ENCODE measurements around the gene P3H2. TPM values are rescaled to one million over a fixed set of nuclear protein-coding genes. Genes with fewer than 3 reads are reported as not detected.

Gene P3H2
- total RNA-seq, 4 donors from 2014 or later = 0.85 to 6.8 (median 4.8) TPM

DNA sequence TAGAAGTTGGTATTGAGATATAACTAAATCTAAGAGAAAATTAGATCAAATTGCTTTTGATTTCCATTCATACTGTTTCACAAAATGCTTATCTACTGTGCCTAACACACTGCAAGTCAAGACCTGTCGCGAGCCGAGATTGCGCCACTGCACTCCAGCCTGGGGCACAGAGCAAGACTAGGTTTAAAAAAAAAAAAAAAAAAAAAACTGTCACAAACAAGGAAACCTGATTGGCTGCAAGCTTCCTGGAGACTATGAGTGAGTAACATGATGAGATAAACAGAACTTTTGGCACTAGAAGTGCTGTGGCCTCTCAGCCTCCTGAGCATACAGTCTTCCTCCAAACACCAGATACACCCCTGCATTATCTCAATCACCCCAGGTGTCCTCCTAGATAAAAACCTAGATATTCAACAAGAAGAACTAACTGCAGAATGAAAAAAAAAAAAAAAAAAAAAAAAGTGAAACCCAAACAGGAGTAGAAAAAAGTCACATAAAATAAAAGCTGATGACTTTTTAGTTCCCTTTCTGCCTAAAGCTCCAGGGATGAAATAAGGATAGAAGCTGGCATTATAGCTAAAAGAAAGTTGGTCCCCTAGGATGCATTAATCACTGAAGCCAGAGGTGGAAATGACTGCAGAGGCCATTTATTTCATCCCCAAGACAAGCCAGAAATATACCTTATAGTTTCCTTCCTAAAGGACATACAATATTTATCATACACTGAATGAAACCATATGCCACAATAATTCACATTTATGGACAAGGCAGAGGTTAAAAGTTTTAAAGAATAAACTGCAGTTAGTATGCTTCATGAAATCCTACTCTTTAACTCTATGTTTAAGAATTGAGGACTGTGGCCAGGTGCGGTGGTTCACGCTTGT is 82.4 kb downstream of the P3H2 start:
- TF ChIP-seq, protein P1, sequence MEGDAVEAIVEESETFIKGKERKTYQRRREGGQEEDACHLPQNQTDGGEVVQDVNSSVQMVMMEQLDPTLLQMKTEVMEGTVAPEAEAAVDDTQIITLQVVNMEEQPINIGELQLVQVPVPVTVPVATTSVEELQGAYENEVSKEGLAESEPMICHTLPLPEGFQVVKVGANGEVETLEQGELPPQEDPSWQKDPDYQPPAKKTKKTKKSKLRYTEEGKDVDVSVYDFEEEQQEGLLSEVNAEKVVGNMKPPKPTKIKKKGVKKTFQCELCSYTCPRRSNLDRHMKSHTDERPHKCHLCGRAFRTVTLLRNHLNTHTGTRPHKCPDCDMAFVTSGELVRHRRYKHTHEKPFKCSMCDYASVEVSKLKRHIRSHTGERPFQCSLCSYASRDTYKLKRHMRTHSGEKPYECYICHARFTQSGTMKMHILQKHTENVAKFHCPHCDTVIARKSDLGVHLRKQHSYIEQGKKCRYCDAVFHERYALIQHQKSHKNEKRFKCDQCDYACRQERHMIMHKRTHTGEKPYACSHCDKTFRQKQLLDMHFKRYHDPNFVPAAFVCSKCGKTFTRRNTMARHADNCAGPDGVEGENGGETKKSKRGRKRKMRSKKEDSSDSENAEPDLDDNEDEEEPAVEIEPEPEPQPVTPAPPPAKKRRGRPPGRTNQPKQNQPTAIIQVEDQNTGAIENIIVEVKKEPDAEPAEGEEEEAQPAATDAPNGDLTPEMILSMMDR (IDR thresholded peaks at IDR 0.05; ENCODE audit: low read depth) = no peak

DNA sequence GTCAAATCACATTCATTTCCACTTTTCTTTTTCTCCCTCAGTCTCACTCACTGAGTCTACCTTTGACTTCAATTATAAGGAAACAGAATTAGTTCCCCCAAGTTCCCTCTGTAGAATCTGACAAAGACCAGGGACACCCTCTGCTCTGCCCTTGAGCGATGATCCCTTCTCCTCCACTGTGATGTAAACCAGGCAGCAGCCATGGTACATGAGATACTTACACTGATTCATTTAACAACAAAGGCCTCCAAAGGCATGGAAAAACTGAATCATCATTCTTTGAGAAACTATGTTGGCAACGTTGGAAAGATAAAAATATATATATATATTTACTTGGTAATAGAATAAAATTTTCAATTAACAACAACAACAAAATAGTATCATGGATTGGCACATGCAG is 84.1 kb downstream of the P3H2 start:
- TF ChIP-seq, protein P1 (IDR thresholded peaks at IDR 0.05; ENCODE audit: low read depth) = no peak

DNA sequence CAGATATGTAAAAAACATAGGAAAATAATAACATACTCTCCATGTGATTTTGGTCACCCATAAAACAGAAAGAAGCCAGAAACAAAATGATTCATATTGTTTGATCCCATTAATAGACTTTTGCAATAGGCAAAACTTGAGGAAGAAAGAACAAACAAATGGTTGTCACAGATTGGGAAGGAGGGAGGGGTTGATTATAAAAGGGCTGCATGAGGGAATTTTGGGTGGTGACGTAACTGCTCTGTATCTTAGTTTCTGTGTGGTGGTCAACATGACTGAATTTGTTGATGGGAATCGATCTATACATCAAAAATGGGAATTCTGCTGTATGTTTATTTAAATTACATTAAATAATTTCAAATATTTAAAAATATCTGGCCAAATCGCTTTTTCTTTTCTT is 86.3 kb downstream of the P3H2 start:
- TF ChIP-seq, protein P1 (IDR thresholded peaks at IDR 0.05; ENCODE audit: low read depth) = no peak

DNA sequence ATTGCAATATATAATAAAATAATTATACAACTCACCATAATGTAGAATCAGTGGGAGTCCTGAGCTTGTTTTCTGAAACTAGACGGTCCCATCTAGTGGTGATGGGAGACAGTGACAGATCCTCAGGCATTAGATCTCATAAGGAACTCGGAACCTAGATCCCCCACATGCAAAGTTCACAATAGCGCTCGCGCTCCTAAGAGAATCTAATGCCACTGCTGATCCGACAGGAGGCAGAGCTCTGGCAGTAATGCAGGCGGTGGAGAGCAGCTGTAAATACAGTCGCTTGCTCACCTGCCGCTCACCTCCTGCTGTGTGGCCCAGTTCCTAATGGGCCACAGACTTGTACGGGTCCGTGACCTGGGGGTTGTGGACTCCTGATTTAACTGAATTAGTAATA is 87.8 kb downstream of the P3H2 start:
- TF ChIP-seq, protein P1 (IDR thresholded peaks at IDR 0.05; ENCODE audit: low read depth) = no peak

DNA sequence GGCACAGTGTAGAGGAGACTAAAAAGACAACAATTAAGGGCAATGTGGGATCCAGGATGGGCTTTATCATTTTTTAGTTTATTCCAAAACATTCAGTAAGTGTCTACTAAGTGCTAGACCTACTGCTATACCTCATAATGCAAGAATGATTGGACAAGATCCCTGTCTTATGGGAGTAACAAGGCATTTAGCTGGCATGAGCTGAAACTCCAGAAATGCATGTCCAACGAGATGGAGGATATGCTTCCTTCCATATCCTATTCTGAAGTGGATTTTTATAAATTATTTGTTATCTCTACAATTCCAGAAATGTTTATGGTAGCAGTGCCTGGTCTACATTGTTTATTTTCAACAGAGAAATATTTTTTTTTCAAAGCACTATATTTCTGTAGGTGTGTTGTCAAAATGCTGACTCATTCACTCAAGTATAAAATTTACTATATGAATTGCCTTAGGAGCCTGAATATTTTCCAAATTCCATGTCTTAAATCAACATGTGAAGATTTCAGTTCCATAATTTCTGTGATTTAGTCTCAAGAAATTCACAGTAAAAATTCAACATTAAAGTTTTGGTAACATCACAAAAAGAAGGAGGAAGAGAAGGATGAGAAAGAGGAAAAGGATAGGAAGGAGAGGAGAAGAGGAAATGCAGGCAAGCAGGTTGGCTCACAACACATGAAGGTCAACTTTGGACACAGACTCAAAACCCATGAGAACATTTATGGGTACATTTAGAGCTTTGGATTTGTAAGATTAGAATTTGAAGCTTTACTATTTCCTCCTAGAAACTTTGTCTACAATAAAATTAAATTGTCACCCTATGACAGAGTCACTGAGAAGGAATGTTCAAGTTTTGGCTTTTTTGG is 88.6 kb downstream of the P3H2 start:
- TF ChIP-seq, protein P1 (IDR thresholded peaks at IDR 0.05; ENCODE audit: low read depth) = no peak

DNA sequence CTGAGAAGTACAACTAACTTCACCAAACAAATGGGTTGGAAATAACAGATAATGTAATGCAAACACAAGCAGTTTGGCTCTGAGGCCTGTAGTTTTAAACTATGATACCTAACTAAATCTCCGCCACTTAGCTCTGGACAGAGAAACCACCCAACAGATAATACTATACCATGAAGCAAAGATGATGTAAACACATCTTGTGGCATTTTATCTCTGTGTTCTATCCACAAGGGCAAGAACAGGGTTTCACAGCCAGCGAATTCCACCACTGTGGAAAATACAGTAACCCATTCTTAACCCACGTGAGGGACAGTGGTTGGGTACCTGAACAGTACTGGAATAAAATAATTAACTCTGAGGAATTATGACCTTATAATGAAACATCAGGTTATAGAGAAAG is 93.6 kb downstream of the P3H2 start:
- TF ChIP-seq, protein P1 (IDR thresholded peaks at IDR 0.05; ENCODE audit: low read depth) = no peak

DNA sequence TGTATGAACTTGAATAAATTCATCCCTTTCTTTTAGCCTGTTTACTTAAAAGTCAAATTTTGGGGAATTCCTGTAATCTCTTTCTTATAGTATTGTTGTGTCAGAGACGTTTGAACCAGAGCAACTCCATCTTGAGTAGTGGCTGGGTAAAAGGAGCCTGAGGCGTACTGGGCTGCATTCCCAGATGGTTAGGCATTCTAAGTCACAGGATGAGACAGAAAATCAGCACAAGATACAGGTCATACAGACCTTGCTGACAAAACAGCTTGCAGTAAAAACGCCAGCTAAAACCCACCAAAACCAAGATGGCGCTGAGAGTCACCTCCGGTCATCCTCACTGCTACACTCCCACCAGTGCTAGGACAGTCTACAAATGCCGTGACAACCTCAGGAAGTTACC is 94.5 kb downstream of the P3H2 start:
- TF ChIP-seq, protein P1 (IDR thresholded peaks at IDR 0.05; ENCODE audit: low read depth) = no peak

Measured in subcutaneous adipose tissue (tissue), 4 donors.